Measurements from ENCODE around the gene MUC3A.
"Not testable (repeated sequence)": the region's sequence is repeated elsewhere in the genome, so short reads cannot be mapped to it uniquely, and the experiment has no call there.

MUC3A gene

GRCh38 chr7:100971111-100972001 is 22.0 kb downstream of the MUC3A start:
- DNase-seq (ENCODE audit: low read depth): no peak

- no peak for DNase-seq (ENCODE audit: low read depth)
These were observed 22.6 kb downstream of the MUC3A start for GRCh38 chr7:100972002-100972347.

- DNase-seq (ENCODE audit: low read depth): no peak
These were observed 24.7 kb downstream of the MUC3A start for GRCh38 chr7:100974021-100974420.

- DNase-seq (ENCODE audit: low read depth): no peak
These were observed 26.1 kb downstream of the MUC3A start for GRCh38 chr7:100975371-100975821.

- DNase-seq (ENCODE audit: low read depth): no peak
These were observed 29.0 kb downstream of the MUC3A start for GRCh38 chr7:100978300-100978699.

GRCh38 chr7:100983451-100984187 is 34.3 kb downstream of the MUC3A start:
- no peak for DNase-seq (ENCODE audit: low read depth)

- DNase-seq (ENCODE audit: low read depth): not testable (repeated sequence)
These were observed 35.0 kb downstream of the MUC3A start for GRCh38 chr7:100984241-100984918.

- not testable (repeated sequence) for DNase-seq (ENCODE audit: low read depth)
These were observed 35.9 kb downstream of the MUC3A start for GRCh38 chr7:100985033-100985797.

- DNase-seq (ENCODE audit: low read depth): no peak
These were observed 42.3 kb downstream of the MUC3A start for GRCh38 chr7:100991631-100992030.

- DNase-seq (ENCODE audit: low read depth): not testable (repeated sequence)
These were observed 42.9 kb downstream of the MUC3A start for GRCh38 chr7:100992280-100992679.

GRCh38 chr7:100994671-100995070 is 45.3 kb downstream of the MUC3A start:
- DNase-seq (ENCODE audit: low read depth): not testable (repeated sequence)

- not testable (repeated sequence) for DNase-seq (ENCODE audit: low read depth)
These were observed 49.2 kb downstream of the MUC3A start for GRCh38 chr7:100998530-100998929.

GRCh38 chr7:100999334-100999733 is 50.0 kb downstream of the MUC3A start:
- not testable (repeated sequence) for DNase-seq (ENCODE audit: low read depth)

- DNase-seq (ENCODE audit: low read depth): not testable (repeated sequence)
These were observed 50.7 kb downstream of the MUC3A start for GRCh38 chr7:101000025-101000424.

- DNase-seq (ENCODE audit: low read depth): not testable (repeated sequence)
These were observed 53.0 kb downstream of the MUC3A start for GRCh38 chr7:101002333-101002732.

GRCh38 chr7:101007361-101007760 is 58.0 kb downstream of the MUC3A start:
- not testable (repeated sequence) for DNase-seq (ENCODE audit: low read depth)

GRCh38 chr7:101009629-101010028 is 60.3 kb downstream of the MUC3A start:
- DNase-seq (ENCODE audit: low read depth): no peak

GRCh38 chr7:101012931-101013330 is 63.6 kb downstream of the MUC3A start:
- DNase-seq (ENCODE audit: low read depth): no peak

GRCh38 chr7:101015626-101016025 is 66.3 kb downstream of the MUC3A start:
- DNase-seq (ENCODE audit: low read depth): no peak

GRCh38 chr7:101017064-101017777 is 67.9 kb downstream of the MUC3A start:
- DNase-seq (ENCODE audit: low read depth): peak; percentile 59
